MCF 10A (cell line): Measurements from ENCODE around the gene ZNRD2. TPM values are rescaled to one million over a fixed set of nuclear protein-coding genes. Genes with fewer than 3 reads are reported as not detected.

Experiments used
- BruUV-seq: library from RNA; stranded (reverse); fragments of 400-500 nt; replicated peaks from 2 replicates; lab custom pipeline; 2021; lab: Mats Ljungman, UMichigan
- CTCF ChIA-PET: fragments of 300-600 bp; sonication (Branson Sonifier 250); formaldehyde crosslinking; extraction: SDS; loops from one replicate; lab custom pipeline; 2021; ENCODE audit warnings: antibody characterized with exemption, inconsistent platforms; lab: Yijun Ruan, JAX
- POLR2A ChIA-PET: fragments of 300-600, 350-650 bp; sonication (Branson Sonifier 250); formaldehyde crosslinking; extraction: SDS; loops from one replicate; lab custom pipeline; 2020; ENCODE audit warnings: antibody characterized with exemption, inconsistent platforms; lab: Yijun Ruan, JAX
- DNase-seq: peaks from one replicate; pipeline ENCODE4 v3.0.0-alpha.2; 2018; ENCODE audit not compliant: unreplicated experiment
- H3K27ac Mint-ChIP-seq: one replicate; pipeline ENCODE4 v1.8.0; 2022; ENCODE audit warnings: mild to moderate bottlenecking, low read depth, mixed read lengths; ENCODE audit not compliant: unreplicated experiment
- H3K27me3 Mint-ChIP-seq: one replicate; pipeline ENCODE4 v1.8.0; 2022; ENCODE audit warnings: mixed read lengths; ENCODE audit not compliant: insufficient read depth, unreplicated experiment
- H3K36me3 Mint-ChIP-seq: one replicate; pipeline ENCODE4 v1.8.0; 2022; ENCODE audit warnings: mild to moderate bottlenecking, moderate library complexity, mixed read lengths; ENCODE audit not compliant: insufficient read depth, unreplicated experiment
- H3K4me1 Mint-ChIP-seq: one replicate; pipeline ENCODE4 v1.8.0; 2022; ENCODE audit warnings: mixed read lengths; ENCODE audit not compliant: insufficient read depth, unreplicated experiment
- H3K4me3 Mint-ChIP-seq: one replicate; pipeline ENCODE4 v1.8.0; 2022; ENCODE audit warnings: mild to moderate bottlenecking, moderate library complexity, mixed read lengths; ENCODE audit not compliant: unreplicated experiment
- H3K9me3 Mint-ChIP-seq: one replicate; pipeline ENCODE4 v1.8.0; 2022; ENCODE audit warnings: mixed read lengths; ENCODE audit not compliant: unreplicated experiment
- intact Hi-C: fragments of 100-400 bp; cut with micrococcal nuclease; formaldehyde crosslinking; loops from 2 replicates; pipeline ENCODE4 v1.14.1; 2022
- total RNA-seq: library from RNA; stranded (reverse); gene quantifications from 2 replicates; pipeline ENCODE4 v1.2.3, GENCODE V29; 2022
- TF ChIP-seq, protein P1 (sequence below): fragments of 200-600 bp; IDR thresholded peaks from one replicate; pipeline ENCODE4 v1.8.0; 2022; ENCODE audit warnings: antibody characterized with exemption, mild to moderate bottlenecking; ENCODE audit not compliant: unreplicated experiment

ZNRD2 gene
- total RNA-seq, 1 experiment from 2014 or later: 65.4 TPM

DNA sequence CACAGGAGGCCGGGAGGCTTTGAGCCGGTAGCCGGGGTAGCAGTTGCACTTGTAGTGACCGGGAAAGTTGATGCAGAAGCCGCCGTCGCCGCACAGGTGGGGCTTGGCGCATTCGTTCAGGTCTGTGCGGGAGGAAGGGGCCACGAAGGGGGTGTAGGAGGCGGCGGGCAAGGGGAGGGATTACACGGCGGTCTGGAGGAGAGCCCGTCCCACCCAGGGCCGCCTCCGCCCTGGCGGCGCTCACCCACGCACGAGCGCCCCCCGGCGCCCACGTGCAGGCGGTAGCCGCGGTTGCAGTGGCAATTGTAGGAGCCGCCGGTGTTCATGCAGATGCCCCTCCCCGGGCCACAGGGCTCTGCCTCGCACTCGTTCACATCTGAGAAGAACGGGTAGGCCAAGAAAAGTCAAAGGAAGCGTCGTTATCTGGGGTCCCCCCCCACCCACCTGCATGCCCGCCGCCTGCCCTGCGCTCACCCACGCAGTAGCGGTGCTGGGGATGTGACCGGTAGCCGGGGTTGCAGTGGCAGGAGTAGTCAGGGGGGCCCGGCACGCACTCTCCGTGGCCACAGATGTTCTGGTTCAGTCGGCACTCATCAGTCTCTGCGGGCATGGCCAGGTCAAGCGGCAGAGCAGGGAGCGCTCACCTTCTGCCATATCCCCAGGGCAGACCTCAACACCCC lies 22.7 kb upstream of the ZNRD2 start:
- H3K27me3 Mint-ChIP-seq: no peaks in the 10 kb centered on the region
- CTCF ChIA-PET: interaction anchor here (1.2 kb wide), 1 partner anchor 70 kb away, joined by 3 read pairs; no protein-coding TSS in a partner anchor
- POLR2A ChIA-PET: interaction anchor here (1.0 to 1.1 kb wide), 2 partner anchors 24 to 54 kb away, joined by 3 read pairs; partner anchors contain the start of gene FAM89B
- no peak for DNase-seq
- peaks cover 4% of the 10 kb centered on the region for H3K4me1 Mint-ChIP-seq
- H3K36me3 Mint-ChIP-seq: no peaks in the 10 kb centered on the region
- no peak overlapping the region for H3K27ac Mint-ChIP-seq
- H3K9me3 Mint-ChIP-seq: no peaks in the 10 kb centered on the region
- intact Hi-C loops: no loop called here
- TF ChIP-seq, protein P1, sequence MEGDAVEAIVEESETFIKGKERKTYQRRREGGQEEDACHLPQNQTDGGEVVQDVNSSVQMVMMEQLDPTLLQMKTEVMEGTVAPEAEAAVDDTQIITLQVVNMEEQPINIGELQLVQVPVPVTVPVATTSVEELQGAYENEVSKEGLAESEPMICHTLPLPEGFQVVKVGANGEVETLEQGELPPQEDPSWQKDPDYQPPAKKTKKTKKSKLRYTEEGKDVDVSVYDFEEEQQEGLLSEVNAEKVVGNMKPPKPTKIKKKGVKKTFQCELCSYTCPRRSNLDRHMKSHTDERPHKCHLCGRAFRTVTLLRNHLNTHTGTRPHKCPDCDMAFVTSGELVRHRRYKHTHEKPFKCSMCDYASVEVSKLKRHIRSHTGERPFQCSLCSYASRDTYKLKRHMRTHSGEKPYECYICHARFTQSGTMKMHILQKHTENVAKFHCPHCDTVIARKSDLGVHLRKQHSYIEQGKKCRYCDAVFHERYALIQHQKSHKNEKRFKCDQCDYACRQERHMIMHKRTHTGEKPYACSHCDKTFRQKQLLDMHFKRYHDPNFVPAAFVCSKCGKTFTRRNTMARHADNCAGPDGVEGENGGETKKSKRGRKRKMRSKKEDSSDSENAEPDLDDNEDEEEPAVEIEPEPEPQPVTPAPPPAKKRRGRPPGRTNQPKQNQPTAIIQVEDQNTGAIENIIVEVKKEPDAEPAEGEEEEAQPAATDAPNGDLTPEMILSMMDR: no peak
- H3K4me3 Mint-ChIP-seq: no peak overlapping the region
- no TSS peak for BruUV-seq

DNA sequence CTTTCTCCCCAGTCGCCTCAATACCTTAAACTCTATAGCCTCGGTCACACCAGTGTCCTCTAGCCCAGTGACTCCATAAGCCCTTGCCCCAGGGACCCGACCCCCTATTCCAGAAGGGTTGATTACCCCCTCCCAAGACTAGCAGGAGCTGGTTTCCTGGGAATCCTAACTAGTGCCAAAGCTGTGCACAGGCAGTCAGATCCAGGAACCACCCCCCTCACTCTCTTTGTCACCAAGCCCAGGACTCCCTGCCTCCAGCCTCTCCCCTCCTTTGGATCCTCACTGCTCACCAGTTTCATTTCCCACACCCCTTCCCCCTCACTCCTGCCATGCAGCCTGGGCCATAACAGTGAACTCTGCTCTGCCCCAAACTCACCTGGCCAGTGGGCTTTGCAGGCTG lies 21.9 kb upstream of the ZNRD2 start:
- no peak for DNase-seq
- no peaks in the 10 kb centered on the region for H3K9me3 Mint-ChIP-seq
- no peak overlapping the region for H3K4me3 Mint-ChIP-seq
- BruUV-seq: no TSS peak
- no peak overlapping the region for H3K27ac Mint-ChIP-seq
- peaks cover 4% of the 10 kb centered on the region for H3K4me1 Mint-ChIP-seq
- ChIA-PET POLR2A (interaction anchor here (0.6 to 1.0 kb wide), 3 partner anchors 12 to 116 kb away, joined by 3 to 4 read pairs (median 3); no protein-coding TSS in a partner anchor), CTCF (interaction anchor here (0.6 to 1.1 kb wide), 5 partner anchors 14 to 166 kb away, joined by 3 to 4 read pairs (median 3); partner anchors contain the start of gene FAM89B)
- H3K27me3 Mint-ChIP-seq: no peaks in the 10 kb centered on the region
- TF ChIP-seq, protein P1: no peak
- no peaks in the 10 kb centered on the region for H3K36me3 Mint-ChIP-seq
- intact Hi-C loops: no loop called here

DNA sequence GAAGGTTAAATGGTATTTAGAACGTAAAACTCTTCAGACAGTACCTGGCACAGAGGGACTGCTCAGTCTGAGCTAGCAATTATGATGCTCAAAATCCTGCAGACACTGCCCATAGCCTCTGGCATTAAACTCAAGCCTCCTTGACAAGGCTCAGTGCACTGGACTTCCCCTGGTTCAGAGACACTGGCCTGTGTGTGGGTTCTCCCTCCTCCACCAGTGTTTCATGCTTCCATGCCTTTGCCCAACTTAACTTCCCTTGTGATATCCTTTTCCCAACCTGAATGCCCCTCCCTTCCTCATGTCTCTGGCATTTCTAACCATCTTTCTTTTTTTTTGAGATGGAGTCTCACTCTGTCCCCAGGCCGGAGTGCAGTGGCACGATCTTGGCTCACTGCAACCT lies 21.2 kb upstream of the ZNRD2 start:
- Mint-ChIP-seq H3K27ac (no peak overlapping the region), H3K9me3 (no peaks in the 10 kb centered on the region), H3K4me3 (no peak overlapping the region), H3K36me3 (no peaks in the 10 kb centered on the region), H3K27me3 (no peaks in the 10 kb centered on the region), H3K4me1 (peaks cover 4% of the 10 kb centered on the region)
- DNase-seq: no peak
- ChIA-PET POLR2A (interaction anchor here (0.6 to 1.0 kb wide), 3 partner anchors 13 to 115 kb away, joined by 3 to 4 read pairs (median 3); no protein-coding TSS in a partner anchor), CTCF (interaction anchor here (0.6 to 1.1 kb wide), 5 partner anchors 13 to 719 kb away, joined by 3 to 5 read pairs (median 4); partner anchors contain the start of gene FAM89B)
- intact Hi-C loops: no loop called here
- TF ChIP-seq, protein P1: no peak
- no TSS peak for BruUV-seq
